ENCODE results near the gene CTNS.

The CTNS gene

GRCh38 chr17:3622977-3623594 lies 13.5 kb upstream of the CTNS start:
- DNase-seq (ENCODE audit: low read depth in 3 of 3), result no peak

- DNase-seq (ENCODE audit: low read depth in 3 of 3), result no peak
Observed at GRCh38 chr17:3626831-3627768, 9.5 kb upstream of the CTNS start.

- DNase-seq (ENCODE audit: low read depth in 3 of 3), result no peak
Observed at GRCh38 chr17:3627769-3628167, 8.8 kb upstream of the CTNS start.

DNA sequence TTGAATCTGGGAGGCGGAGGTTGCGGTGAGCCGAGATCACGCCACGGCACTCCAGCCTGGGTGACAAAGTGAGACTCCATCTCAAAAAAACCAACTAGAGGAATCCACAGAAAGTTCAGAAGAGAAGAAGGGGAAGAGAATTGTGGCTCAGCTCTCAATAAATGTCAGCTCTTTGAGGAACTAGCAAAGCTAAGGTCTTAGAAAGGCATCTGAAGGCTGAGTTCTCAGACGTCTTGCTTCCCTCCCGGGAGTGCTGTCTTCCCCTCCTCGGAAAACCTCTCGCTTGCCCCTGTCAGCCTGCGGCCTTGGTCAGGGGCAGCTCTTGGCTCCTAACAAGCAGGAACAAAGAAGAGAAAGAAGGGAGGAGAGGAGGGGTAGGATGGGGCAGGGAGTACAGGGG lies 5.8 kb upstream of the CTNS start:
- DNase-seq (ENCODE audit: low read depth in 3 of 3), result no peak

DNA sequence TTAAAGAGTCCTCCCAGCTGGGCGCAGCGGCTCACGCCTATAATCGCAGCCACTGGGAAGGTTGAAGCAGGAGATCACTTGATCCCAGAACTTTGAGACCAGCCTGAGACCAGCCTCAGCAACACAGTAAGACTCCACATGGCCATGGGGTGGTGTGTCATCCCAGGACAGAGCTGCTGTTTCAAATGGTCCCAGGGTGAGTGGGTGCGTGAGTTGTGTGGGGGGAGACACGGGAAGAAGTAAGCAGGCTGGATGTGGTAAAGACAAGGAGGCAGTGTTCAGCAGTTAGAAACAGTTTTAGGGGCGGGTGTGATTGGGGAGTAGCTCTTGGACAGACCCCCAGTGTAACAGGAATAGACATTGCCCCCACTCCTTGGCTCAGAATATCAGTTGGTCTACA lies 4.3 kb upstream of the CTNS start:
- no peak for DNase-seq (ENCODE audit: low read depth in 3 of 3)

DNA sequence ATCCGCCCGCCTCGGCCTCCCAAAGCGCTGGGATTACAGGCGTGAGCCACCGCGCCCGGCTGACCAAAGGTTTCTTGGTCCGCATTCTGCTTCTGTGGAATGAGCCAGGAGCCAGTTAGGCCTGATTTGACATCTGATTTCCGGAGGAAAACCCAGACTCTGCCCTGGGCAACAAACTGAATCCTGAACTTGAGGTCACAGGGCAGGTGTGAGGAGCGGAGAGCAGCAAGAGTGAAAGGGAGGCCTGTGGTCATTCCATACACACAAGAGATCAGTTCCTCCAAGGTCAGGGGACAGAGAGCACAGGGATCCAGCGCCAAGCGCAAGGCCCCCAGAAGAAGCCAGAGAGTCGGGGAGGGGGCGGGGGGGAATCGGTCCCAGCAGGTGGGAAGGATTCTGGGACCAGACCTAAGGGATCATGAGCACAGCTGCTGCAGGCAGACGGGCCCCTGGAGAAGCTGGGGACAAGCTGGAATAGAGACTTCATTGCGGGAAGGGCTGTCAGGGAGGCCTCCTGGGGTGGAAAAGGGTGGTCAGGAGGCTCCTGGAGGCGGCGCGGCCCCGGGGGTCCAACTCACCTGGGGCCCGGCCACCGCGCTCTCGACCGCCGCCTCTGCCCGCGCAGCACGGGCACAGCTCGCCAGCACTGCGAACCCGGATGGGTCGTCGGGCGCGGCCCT lies 946 bp upstream of the CTNS start:
- no peak for DNase-seq (ENCODE audit: low read depth in 3 of 3)

DNA sequence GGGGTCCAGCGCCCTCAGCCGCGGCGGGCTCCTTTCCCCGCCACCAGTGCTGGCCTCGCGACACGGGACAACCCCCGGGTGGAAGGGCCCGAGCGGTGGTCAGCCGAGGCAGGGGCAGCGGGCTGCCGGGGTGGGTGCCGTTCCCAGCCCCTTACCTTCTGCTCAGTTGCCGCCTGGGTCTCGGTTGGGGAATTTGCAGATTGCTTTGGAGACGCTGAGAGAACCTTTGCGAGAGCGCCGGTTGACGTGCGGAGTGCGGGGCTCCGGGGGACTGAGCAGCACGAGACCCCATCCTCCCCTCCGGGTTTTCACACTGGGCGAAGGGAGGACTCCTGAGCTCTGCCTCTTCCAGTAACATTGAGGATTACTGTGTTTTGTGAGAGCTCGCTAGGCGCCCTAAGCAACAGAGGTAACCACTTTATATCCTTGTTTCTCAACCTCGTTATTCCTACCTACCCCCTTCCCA lies 381 bp downstream of the CTNS start:
- no peak for DNase-seq (ENCODE audit: low read depth in 3 of 3)

DNA sequence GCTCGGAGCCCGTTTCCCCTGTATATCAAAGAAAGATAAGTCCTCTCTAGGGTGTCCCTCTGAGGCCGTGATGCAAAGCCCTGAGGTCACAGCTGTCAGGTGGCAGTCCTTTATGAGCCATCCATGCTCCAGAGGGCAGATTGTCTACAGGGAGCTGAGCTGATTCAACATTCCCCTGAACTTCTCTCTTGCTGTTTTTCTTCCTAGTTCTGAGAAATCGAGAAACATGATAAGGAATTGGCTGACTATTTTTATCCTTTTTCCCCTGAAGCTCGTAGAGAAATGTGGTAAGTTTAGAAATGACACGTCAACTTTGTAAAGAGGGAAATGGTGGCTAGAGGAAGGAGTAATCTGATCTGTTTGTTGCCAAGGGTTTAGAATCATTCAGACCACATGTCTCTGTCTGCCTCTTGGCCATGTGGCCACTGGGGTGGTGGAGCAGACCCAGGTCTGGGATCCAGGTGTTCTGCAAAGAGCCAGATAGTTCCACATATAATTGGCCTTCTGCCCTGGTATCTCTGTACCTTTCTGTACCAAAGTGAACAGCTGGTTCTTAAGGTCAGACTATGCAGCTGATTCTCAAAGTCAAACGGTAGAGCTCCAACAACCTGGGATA lies 3.5 kb downstream of the CTNS start:
- DNase-seq (ENCODE audit: low read depth in 3 of 3), result peak in 1 of 3 experiments; percentile 47

- no peak for DNase-seq (ENCODE audit: low read depth in 3 of 3)
Observed at GRCh38 chr17:3641014-3641413, 4.5 kb downstream of the CTNS start.

- DNase-seq (ENCODE audit: low read depth in 3 of 3), result no peak
Observed at GRCh38 chr17:3641717-3642486, 5.3 kb downstream of the CTNS start.

GRCh38 chr17:3643889-3644349 lies 7.4 kb downstream of the CTNS start:
- peak in 1 of 3 experiments; percentile 26 for DNase-seq (ENCODE audit: low read depth in 3 of 3)

GRCh38 chr17:3645310-3645709 lies 8.8 kb downstream of the CTNS start:
- DNase-seq (ENCODE audit: low read depth in 3 of 3), result no peak

- no peak for DNase-seq (ENCODE audit: low read depth in 3 of 3)
Observed at GRCh38 chr17:3647251-3647650, 10.7 kb downstream of the CTNS start.

DNA sequence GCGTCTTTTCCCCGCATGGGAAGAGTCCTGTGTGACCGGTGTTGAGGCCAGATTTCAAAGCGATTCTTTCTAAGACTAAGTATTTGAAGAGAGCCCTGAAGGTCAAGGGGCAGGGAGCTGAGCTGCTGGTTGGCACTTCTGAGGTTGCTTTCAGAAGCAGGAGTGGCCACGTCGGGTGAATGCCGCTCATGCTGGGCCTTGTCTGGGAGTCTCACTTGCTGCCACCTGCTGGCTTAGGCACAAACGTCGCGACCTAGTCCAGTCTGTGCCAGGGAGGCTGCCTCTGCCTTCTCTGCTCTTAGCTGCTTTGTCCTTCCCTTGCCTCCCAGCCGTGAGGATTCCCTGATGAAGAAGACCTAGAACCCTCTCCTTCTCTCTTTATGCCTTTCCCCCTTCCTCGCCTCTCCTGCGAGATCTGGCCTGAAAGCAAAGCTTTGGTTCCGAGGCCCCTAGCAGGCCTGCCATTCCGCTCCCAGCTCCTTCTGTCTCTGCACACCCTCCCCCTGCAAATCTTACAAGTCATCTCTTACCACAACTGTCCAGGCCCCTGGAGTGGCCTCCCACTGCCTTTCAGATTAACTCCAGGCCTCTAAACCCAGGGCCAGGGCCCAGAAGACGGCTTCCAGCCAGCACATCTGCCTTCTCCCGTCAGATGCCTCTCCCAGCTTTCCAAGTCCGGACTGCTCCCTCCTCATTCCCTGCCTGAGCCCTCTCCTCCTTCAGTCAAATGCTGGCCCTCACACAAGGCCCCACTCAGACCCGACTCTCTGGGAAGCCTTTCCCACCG lies 11.4 kb downstream of the CTNS start:
- peak in 2 of 3 experiments; percentile 14 to 52 for DNase-seq (ENCODE audit: low read depth in 3 of 3)

DNA sequence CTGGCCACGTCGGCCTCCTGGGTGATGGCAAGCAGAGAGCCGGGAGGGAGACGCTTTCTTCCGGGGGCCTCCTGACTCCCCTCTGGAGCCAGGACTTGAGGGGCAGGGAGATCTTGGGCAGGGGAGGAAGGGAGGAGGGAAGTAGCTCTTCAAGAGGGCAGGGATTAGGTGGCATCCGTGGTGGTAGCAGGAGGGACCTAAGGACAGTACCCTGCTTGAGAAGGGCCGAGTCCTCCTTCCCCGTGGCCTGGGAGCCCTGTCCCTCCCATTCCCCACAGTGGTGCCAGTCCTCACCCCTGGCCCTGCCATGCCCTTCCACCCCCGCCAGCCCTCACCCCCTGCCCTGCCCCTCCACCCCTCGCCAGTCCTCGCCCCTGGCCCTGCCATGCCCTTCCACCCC lies 19.2 kb downstream of the CTNS start:
- no peak for DNase-seq (ENCODE audit: low read depth in 3 of 3)

DNA sequence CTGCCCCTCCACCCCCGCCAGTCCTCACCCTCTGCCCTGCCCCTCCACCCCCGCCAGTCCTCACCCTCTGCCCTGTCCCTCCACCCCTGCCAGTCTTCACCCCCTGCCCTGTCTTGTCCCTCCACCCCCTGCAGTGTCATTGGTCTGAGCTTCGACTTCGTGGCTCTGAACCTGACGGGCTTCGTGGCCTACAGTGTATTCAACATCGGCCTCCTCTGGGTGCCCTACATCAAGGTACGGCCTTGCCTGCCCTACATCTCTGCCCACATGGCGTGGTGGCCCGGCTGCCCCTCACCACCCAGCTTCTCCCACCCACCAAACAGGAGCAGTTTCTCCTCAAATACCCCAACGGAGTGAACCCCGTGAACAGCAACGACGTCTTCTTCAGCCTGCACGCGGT lies 19.8 kb downstream of the CTNS start:
- DNase-seq (ENCODE audit: low read depth in 3 of 3), result no peak

DNA sequence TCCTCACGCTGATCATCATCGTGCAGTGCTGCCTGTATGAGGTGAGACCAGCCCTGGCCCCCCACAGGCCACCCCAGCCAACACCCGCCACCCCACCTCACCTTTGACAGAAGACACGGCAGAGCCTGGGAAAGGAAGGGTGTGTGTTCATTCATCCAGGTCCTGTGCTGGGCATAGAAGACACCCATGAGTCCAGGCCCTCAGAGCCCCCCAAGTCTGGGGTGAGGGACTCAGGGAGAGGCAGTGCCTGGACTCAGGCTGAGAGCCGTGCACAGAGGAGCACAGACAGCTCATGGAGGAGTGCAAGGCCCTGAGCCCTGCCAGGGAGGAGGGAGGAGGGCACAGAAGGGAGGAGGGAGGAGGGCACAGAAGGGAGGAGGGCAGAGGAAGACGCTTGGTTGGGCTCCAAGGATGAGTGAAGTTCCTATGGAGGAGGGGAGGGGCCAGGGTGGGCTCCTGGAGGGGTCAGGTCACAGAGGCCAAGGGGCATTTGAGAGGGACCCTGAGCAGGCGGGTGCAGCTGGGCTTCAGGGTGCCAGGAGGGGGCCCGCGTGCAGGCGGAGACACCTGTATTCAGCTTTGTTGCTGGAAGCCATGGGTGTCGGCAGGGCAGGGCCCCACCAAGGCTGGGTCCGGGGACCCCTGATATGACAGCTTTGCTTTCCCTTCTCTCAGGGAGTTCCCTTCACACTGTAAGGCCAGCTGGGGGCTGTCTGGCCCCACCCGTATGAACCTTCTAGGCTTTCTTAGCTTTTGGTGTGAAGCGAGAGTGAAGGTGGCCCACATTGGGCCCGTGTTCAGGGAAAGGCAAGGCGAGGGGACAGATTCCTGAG lies 20.4 kb downstream of the CTNS start:
- no peak for DNase-seq (ENCODE audit: low read depth in 3 of 3)

GRCh38 chr17:3657588-3657869 lies 21.0 kb downstream of the CTNS start:
- no peak for DNase-seq (ENCODE audit: low read depth in 3 of 3)

GRCh38 chr17:3657874-3658783 lies 21.6 kb downstream of the CTNS start:
- DNase-seq (ENCODE audit: low read depth in 3 of 3), result no peak
